NCI-H187 (cell line): ENCODE results near the gene B4GALT2.

Experiments
- DNase-seq, 2 experiments: peaks; one replicate each; lab custom pipeline; 2025; lab: John Stamatoyannopoulos, UW

The B4GALT2 gene

GRCh38 chr1:44002606-44003157 is 23.7 kb downstream of the B4GALT2 start:
- DNase-seq, result no peak

- no peak for DNase-seq
These were observed 29.2 kb downstream of the B4GALT2 start for GRCh38 chr1:44008259-44008658.

- DNase-seq, result no peak
These were observed 32.0 kb downstream of the B4GALT2 start for GRCh38 chr1:44010935-44011471.

- no peak for DNase-seq
These were observed 33.4 kb downstream of the B4GALT2 start for GRCh38 chr1:44012404-44012803.

GRCh38 chr1:44012941-44013609 is 34.1 kb downstream of the B4GALT2 start:
- no peak for DNase-seq

- DNase-seq, result no peak
These were observed 34.9 kb downstream of the B4GALT2 start for GRCh38 chr1:44013949-44014348.

- no peak for DNase-seq
These were observed 35.5 kb downstream of the B4GALT2 start for GRCh38 chr1:44014365-44015104.

- DNase-seq, result no peak
These were observed 36.2 kb downstream of the B4GALT2 start for GRCh38 chr1:44015206-44015605.

GRCh38 chr1:44016041-44016889 is 37.3 kb downstream of the B4GALT2 start:
- DNase-seq, result no peak

- DNase-seq, result no peak
These were observed 37.9 kb downstream of the B4GALT2 start for GRCh38 chr1:44016890-44017400.

- no peak for DNase-seq
These were observed 40.5 kb downstream of the B4GALT2 start for GRCh38 chr1:44019466-44019948.

- DNase-seq, result no peak
These were observed 41.5 kb downstream of the B4GALT2 start for GRCh38 chr1:44020464-44020863.

GRCh38 chr1:44021156-44021555 is 42.1 kb downstream of the B4GALT2 start:
- DNase-seq, result no peak

- no peak for DNase-seq
These were observed 42.7 kb downstream of the B4GALT2 start for GRCh38 chr1:44021581-44022321.

GRCh38 chr1:44024031-44024902 is 45.3 kb downstream of the B4GALT2 start:
- DNase-seq, result no peak

GRCh38 chr1:44024903-44025525 is 46.0 kb downstream of the B4GALT2 start:
- no peak for DNase-seq

- no peak for DNase-seq
These were observed 46.8 kb downstream of the B4GALT2 start for GRCh38 chr1:44025816-44026215.

- DNase-seq, result no peak
These were observed 48.3 kb downstream of the B4GALT2 start for GRCh38 chr1:44027320-44027719.

- DNase-seq, result no peak
These were observed 50.4 kb downstream of the B4GALT2 start for GRCh38 chr1:44029260-44029910.
